Measurements from ENCODE around the gene COL6A3. TPM values are rescaled to one million over a fixed set of nuclear protein-coding genes. Genes with fewer than 3 reads are reported as not detected.
"Not testable (repeated sequence)": the region's sequence is repeated elsewhere in the genome, so short reads cannot be mapped to it uniquely, and the experiment has no call there.

Gene COL6A3
- total RNA-seq, 1 experiment from 2014 or later = 0.41 TPM

DNA sequence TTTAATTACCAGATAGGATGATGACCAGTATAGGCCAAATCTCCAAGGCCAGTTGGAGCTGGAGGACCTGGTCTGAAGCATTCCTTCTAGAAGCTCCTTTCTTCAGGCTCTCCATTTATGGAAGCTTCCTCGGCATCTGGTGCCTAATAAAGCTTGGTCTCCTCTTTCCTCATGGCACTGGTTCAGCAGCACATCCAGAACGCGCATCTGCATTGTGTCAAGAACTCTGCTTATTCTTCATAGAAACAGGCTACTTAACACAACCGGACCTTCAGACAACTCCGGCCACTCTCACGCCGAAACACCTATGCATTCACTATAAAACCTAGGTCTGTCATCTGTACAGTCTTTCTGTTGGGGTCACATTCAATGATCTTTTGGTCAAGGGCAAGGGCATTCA, 99.8 kb downstream of the COL6A3 start:
- in situ Hi-C loops (cut with HindIII; ENCODE audit: low pct_unique_long_range_greater_than_20kb, low sequenced_read_pairs) = no loop called here

DNA sequence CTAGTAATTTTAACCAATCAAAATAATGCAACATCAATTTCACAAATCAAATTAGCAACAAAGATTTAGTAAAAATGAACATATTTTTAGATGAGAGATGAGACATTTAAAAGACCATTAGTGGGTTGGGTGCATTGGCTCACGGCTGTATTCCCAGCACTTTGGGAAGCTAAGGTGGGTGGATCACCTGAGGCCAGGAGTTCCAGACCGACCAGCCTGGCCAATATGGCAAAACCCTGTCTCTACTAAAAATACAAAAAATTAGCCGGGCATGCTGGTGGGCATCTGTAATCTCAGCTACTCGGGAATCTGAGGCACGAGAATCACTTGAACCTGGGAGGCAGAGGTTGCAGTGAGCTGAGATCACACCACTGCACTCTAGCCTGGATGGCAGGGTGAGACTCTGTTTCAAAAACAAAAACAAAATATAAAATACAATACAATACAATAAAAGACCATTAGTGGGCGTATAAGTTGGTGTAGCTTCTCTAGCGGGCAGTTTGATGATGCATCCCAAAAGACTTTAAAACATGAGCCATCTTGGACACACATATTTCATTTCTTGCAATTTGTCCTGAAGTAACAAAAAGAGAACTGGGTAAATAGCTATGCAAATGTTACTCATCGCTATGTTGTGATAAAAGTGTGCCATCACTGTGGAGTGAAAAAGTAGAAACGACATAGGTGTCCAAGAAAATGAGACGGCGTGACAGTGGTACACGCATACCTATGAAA, 101.8 kb downstream of the COL6A3 start:
- no peak for DNase-seq (ENCODE audit: low read depth)
- in situ Hi-C loops (cut with HindIII; ENCODE audit: low pct_unique_long_range_greater_than_20kb, low sequenced_read_pairs) = no loop called here

More for the DNA sequence above, 99.8 kb downstream of the COL6A3 start:
- DNase-seq (ENCODE audit: low read depth) = no peak

DNA sequence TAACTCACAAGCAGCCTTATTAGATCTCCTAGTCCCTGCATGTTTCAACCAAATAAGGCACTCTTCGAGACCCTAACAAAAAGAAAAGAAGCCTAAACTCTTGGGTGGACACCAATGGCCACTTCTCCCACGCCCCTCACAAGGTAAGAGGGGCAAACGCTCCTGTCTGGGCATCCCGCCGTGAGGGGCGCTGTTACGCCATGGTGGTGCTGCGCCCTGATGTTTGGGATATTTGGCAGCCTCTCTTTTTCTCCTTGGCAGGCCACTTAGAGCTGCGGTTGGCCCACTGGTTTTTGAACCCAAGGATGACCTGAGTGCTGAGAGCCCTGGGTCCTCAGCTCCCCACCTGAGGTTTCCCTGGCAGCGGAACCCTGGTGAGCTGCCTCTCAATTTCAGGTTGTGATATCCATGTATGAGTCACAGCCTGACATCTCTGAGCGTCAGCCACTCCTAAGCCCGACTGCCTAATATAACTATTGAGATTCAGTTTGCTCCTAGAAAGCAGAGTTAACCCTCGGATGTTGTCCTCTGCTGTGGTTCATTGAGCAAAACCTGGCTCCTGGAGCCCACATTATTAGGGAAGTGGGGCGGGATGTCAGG, 103.3 kb downstream of the COL6A3 start:
- no peak for DNase-seq (ENCODE audit: low read depth)

DNA sequence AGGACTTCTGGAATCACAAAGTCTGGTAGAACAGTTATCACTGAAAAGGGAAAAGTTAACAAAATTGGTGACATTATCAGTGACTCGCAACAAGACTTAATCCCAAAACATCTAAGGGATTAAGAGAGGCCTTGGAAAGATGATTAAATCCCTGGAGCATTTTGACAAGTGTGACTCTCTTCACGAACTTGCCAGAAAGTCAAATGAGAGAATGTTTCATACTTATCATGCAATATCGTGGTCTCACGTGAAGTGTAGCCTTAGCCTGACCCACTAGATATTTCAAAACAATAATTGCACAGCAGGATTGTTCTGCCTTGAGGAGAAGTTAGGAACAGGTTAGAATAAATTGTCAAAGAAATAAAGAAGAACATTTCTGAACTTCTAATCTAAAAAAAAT, 104.5 kb downstream of the COL6A3 start:
- in situ Hi-C loops (cut with HindIII; ENCODE audit: low pct_unique_long_range_greater_than_20kb, low sequenced_read_pairs) = no loop called here
- no peak for DNase-seq (ENCODE audit: low read depth)

More for the DNA sequence above, 103.3 kb downstream of the COL6A3 start:
- in situ Hi-C loops (cut with HindIII; ENCODE audit: low pct_unique_long_range_greater_than_20kb, low sequenced_read_pairs) = no loop called here

DNA sequence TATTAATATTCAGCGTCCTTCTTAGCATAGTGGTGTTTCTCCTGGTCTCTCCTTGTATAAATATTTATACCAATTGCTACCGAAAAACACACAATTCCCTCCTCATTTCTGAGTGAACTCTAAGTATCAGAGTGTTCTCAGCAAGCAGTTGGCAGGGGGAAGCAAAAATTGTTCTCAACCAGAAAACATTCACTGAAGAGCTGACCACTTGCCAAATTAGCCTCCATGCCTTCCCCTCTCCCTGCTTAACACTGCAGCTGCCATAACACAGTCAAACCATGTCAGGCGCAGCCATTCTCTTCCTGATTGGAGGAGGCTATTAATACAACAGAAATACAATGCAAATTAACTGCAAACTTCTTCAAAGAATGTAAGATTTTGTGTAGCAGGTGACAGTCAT, 105.0 kb downstream of the COL6A3 start:
- in situ Hi-C loops (cut with HindIII; ENCODE audit: low pct_unique_long_range_greater_than_20kb, low sequenced_read_pairs) = no loop called here
- no peak for DNase-seq (ENCODE audit: low read depth)

DNA sequence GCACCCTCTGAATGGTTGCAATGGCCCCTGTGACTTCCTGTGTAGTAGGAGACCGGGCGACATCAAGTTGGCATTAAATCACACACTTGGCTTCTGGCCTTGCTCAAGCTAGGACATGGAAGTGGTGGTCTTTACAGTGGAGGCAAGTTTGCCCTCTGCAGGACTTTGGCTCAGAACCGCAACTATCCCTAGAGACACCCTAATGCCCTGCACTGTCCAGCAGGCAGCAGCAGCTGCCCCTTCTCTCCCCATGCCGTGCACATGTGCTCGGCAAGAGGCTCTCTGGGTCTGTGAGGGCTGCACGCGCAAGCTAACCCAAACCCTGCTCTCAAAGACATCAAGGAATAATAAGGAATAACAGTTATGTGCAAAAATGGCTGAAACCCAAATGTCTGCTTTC, 106.5 kb downstream of the COL6A3 start:
- in situ Hi-C loops (cut with HindIII; ENCODE audit: low pct_unique_long_range_greater_than_20kb, low sequenced_read_pairs) = no loop called here
- no peak for DNase-seq (ENCODE audit: low read depth)

DNA sequence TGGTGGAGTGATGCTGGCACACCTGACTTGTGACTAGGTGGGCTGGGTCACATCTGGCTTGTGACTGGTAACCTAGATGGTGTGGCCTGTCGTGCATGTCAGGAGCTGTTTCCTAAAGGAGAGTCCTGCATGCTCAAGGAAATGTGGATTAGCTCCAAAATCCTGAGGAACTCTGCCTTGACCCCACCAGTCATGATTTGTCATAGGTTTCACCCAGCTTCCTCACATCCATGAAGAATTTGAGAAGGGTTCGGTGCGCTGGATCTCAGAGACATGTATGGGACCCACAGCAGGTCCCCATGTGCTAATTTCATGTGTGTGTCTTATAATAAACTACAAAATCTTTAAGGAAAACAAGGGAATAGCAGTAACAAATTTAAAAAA, 107.2 kb downstream of the COL6A3 start:
- no peak for DNase-seq (ENCODE audit: low read depth)
- in situ Hi-C loops (cut with HindIII; ENCODE audit: low pct_unique_long_range_greater_than_20kb, low sequenced_read_pairs) = no loop called here

DNA sequence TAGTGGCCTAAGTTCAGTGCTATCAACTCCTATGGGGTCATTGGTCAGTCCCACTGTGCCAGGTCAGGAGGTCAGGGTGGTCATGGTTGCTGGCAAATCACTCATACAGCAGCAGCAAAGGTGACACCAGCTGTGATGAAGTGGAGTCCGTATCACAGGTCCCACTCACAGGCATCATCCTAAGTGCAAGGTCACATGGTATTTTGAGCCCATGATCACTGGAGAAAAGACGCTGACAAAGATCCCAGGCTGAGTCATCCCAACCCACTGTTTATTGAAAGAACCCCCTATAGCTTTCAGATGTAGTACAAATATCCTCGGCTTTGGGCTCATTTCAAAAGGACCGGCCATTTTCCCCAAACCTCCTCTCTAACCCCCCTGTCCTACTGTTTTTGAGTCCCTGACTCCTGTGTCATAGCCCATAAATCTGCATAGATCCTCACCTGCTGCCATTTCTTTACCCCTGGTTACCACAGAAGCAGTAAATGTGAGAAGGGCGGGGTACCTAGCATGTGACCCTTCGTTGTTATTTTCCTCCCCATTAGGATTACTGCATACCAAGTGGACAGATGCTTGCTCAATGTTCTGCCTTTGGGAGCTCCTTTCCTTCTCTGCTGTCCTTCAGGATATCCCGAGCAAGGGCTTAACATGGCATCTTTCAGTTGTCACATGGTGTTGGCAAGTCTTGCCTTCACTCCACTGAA, 107.7 kb downstream of the COL6A3 start:
- in situ Hi-C loops (cut with HindIII; ENCODE audit: low pct_unique_long_range_greater_than_20kb, low sequenced_read_pairs) = no loop called here
- no peak for DNase-seq (ENCODE audit: low read depth)

DNA sequence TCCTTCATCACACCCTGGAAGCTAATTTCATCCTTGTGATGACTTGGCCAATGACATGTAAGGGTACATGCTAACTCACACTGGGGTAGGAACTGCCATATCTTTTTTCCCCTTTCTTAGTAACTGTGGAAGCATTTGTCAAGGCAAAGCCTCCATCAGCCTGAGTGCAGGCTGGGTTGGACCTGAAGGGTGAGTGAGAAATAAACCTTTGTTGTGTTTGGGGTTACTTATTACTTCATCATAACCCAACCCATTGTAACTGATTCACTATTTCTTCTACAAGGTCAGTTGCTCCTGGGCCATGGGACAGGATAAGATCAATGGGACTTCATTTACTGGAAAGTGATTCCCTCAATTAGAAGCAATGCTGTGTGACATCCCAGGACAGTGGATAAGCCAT, 108.4 kb downstream of the COL6A3 start:
- in situ Hi-C loops (cut with HindIII; ENCODE audit: low pct_unique_long_range_greater_than_20kb, low sequenced_read_pairs) = no loop called here
- peak; percentile 64 for DNase-seq (ENCODE audit: low read depth)

DNA sequence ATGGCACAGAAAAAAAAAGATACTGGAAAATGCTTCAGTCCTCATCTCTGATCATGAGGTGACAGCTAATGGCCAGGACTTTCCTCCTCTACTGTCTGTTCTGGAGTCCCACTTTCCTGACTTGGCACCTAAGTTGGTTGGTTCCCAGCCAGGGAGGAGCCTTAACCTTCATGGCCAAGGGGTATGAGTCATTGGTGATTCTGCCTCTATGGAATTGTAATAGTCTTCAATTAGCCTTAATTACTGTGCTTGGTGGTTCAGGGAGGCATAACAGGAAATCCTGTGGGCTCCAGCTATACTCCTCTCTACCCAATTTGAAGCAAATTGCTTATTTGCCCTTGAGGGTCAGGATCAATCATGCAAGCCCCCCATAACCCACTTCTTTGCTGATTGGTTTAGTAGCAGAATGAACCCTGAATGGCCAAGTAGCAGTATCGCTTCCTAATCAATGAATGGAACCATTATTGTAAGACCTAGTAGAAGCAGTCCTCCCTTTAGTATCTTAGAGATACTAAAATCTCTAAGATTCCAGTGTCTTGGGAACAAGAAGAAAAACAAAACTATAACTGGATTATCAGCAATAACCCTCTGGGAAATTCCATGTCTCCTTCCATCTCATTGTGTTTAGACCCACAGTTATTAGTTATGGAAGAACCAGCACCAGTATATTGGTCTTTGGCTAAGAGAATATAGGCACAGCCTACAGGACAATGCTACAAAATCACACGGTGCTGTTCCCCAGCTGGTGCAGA, 109.0 kb downstream of the COL6A3 start:
- in situ Hi-C loops (cut with HindIII; ENCODE audit: low pct_unique_long_range_greater_than_20kb, low sequenced_read_pairs) = no loop called here
- DNase-seq (ENCODE audit: low read depth) = peak; percentile 66

DNA sequence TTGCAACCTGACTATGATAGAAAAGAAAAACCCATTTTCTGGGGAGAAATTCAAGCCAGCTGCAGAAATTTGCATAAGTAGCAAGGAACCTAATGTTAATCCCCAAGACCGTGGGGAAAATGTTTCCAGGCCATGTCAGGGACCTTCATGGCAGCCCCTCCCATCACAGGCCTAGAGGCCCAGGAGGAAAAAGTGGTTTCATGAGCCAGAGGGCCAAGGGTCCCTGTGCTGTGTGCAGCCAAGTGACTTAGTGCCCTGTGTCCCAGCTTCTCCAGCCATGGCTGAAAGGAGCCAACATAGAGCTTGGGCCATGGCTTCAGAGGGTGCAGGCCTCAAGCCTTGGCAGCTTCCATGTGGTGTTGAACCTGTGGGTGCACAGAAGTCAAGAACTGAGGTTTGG, 110.7 kb downstream of the COL6A3 start:
- in situ Hi-C loops (cut with HindIII; ENCODE audit: low pct_unique_long_range_greater_than_20kb, low sequenced_read_pairs); DNase-seq (ENCODE audit: low read depth): not testable (repeated sequence)

DNA sequence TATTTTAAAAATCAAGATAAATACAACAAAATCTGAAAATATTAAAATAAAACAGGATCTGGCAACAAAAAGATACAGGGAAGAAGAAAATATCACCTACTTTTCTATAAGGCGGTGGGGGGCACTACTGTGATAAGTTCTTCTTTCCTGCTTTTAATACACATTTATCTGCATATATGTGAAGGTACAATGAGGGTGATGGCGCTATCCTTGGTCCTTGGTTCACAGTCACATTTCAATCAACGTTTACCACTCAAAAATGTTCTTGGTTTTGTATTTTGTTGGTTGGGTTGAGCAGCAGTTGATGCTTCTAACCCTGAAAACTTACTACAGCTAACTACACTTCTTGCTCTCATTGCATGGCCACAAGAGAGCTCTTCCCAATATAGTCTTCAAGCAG, 112.4 kb downstream of the COL6A3 start:
- no peak for DNase-seq (ENCODE audit: low read depth)
- in situ Hi-C loops (cut with HindIII; ENCODE audit: low pct_unique_long_range_greater_than_20kb, low sequenced_read_pairs) = no loop called here

DNA sequence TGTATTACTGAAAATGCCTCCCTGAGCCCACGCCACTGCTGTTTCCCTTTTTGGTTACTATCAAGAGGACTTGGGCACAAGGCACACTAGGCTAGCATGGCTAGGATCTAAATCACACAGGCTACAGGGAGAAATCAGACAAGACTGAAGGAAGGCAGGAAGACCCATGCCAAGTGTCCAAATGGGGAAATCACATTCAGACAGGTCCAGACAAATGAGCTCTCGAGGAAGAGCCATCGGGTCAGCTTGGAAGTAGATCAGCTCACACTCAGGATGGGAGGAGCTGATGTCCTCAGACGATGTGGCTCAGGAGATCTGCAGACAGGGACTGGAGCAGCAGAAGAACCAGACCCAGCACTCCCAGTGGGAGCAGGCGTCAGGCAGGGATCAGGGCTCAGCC, 113.2 kb downstream of the COL6A3 start:
- no peak for DNase-seq (ENCODE audit: low read depth)
- in situ Hi-C loops (cut with HindIII; ENCODE audit: low pct_unique_long_range_greater_than_20kb, low sequenced_read_pairs) = no loop called here

DNA sequence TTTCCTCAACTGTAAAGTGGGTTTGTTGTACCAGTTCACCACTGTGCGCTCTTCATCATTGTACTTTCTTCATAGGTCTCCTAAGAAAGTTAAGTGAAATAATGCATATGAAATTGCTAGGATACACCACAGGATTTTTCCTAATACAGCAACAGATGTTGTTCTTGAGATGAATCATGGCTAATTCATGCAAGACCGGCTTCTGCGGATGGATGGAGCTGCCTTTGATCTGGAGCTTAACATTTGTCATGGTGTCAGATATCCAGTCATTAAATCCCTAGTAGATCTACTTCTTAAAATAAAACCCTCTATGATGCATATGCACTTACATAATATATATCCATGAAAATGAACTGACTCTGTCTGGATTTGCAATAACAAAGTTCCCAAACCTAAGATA, 114.1 kb downstream of the COL6A3 start:
- DNase-seq (ENCODE audit: low read depth) = peak; percentile 85
- in situ Hi-C loops (cut with HindIII; ENCODE audit: low pct_unique_long_range_greater_than_20kb, low sequenced_read_pairs) = no loop called here

DNA sequence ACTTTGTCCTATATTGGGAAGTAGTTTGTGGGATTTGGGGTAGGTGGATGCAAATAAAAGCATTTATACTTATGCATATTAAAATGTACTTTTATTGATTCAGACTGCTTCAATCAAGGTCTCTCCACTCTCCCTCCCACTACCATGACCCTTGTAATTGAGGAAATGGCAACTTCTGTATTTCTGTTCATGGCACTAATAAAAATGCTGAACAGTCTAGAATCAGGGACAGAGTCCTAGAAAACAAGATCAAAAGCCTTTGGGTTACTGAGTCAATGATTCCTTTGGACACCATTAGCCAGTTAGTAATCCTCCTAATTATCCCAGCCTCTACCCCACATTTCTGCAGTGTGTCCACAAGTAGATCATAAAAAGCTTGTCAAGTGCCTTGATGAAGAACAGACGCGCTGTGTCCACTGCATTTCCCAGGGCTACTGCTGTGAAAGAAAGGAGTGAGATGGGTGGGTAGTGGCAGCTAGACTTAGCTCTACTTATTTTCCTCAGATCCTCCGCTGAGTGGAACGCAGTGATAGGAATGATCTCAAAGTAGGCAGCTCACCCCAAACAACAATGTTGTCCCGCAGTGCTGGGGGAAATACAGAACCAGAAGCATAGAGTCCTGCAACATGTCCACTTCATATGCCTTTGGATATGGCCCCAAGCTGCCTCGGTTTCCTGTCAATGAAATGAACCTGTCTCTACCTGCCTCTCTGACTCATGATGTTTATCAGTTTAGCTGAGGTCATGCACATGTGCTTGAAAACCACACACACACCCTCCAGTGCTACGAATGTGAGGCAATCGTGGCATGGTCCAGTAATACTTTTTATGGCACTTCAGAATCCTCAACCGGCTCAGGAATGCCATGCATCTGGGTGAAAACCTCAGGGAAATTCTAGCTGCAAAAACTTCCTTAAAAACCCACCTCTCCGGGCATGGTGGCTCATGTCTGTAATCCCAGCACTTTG, 115.5 kb downstream of the COL6A3 start:
- in situ Hi-C loops (cut with HindIII; ENCODE audit: low pct_unique_long_range_greater_than_20kb, low sequenced_read_pairs) = no loop called here
- DNase-seq (ENCODE audit: low read depth) = peak; percentile 84

DNA sequence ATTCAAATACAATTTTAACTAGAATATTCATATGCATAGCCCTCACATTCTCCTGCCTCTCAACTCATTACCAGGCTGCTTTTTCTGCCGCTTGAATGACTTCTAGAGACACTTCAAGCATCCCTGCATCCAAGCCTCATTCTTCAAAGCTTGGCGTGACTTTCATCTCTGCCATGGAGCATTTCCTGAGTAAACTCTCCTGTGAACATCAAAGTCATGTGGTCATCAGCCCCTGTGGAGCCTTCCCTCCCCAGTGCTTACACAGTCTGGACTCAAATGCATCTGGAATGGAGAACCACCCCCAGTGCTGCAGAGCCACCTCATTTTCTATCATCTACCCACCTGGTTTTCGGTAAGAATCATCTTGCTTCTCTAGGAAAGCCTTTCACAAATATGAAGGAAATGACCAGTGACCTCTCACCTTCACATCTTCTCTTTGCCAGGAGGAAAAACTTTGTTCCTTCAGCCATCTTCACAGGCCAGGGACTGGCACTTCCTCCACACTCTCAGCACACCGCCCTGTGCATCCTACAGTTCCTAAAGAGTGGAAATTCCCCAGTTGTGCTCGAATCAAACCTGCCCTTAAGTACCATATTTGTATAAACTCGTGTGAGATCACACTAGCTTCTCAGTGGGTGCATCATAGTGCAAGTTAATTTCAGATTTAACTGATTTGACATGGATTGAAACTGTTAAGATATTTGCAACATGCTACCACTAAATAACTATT, 116.4 kb downstream of the COL6A3 start:
- peak; percentile 46 for DNase-seq (ENCODE audit: low read depth)

DNA sequence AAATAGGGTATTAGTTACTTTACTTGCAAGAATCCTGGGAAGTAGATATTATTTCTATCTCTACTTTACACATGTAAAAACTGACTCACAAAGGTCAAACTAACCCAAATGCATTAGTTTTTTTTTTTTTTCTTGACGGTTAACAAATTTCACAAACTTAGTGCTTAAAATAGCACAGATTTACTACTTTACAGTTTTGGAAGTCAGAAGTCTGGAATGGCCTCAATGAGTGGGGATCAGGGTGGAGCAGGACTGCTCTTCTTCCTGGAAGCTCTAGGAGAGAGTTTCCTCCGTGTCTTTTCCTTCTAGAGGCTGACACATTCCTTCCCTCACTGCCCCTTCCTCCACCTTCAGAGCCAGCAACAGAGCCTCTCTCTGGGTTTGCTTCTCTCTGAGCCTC, 117.2 kb downstream of the COL6A3 start:
- in situ Hi-C loops (cut with HindIII; ENCODE audit: low pct_unique_long_range_greater_than_20kb, low sequenced_read_pairs) = no loop called here
- DNase-seq (ENCODE audit: low read depth) = no peak

More for the DNA sequence above, 116.4 kb downstream of the COL6A3 start:
- in situ Hi-C loops (cut with HindIII; ENCODE audit: low pct_unique_long_range_greater_than_20kb, low sequenced_read_pairs) = no loop called here

Data from Caki2 (cell line).